Fibroblast of pulmonary artery (primary cell): ENCODE data around the gene RASSF6.

Experiments
- DNase-seq: peaks from one replicate; pipeline ENCODE4 v3.0.0-alpha.2; 2010; ENCODE audit warnings: low read depth
- H3K4me3 ChIP-seq: replicated peaks from 2 replicates; pipeline ENCODE4 v1.5.1; 2011; ENCODE audit warnings: low read depth, mild to moderate bottlenecking, control low read depth, low read length, moderate library complexity
- TF ChIP-seq, protein P1 (sequence below): IDR thresholded peaks from 2 replicates; pipeline ENCODE4 v1.5.1; 2011; ENCODE audit warnings: mild to moderate bottlenecking, control low read depth, low read length, inconsistent platforms; ENCODE audit errors: missing control alignments

RASSF6 gene

DNA sequence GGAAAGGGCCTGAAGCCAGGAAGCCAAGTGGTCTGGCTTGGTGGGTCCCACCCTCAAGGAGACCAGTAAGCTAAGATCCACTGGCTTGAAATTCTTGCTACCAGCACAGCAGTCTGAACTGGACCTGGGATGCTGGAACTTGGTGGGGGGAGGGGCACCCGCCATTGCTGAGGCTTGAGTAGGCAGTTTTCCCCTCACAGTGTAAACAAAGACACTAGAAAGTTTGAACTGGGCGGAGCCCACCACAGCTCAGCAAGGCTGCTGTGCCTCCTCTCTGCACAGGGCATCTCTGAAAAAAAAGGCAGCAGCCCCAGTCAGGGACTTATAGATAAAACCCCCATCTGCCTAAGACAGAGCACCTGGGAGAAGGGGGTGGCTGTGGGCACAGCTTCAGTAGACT lies 75.6 kb downstream of the RASSF6 start:
- TF ChIP-seq, protein P1, sequence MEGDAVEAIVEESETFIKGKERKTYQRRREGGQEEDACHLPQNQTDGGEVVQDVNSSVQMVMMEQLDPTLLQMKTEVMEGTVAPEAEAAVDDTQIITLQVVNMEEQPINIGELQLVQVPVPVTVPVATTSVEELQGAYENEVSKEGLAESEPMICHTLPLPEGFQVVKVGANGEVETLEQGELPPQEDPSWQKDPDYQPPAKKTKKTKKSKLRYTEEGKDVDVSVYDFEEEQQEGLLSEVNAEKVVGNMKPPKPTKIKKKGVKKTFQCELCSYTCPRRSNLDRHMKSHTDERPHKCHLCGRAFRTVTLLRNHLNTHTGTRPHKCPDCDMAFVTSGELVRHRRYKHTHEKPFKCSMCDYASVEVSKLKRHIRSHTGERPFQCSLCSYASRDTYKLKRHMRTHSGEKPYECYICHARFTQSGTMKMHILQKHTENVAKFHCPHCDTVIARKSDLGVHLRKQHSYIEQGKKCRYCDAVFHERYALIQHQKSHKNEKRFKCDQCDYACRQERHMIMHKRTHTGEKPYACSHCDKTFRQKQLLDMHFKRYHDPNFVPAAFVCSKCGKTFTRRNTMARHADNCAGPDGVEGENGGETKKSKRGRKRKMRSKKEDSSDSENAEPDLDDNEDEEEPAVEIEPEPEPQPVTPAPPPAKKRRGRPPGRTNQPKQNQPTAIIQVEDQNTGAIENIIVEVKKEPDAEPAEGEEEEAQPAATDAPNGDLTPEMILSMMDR = no peak
- no peak for DNase-seq

DNA sequence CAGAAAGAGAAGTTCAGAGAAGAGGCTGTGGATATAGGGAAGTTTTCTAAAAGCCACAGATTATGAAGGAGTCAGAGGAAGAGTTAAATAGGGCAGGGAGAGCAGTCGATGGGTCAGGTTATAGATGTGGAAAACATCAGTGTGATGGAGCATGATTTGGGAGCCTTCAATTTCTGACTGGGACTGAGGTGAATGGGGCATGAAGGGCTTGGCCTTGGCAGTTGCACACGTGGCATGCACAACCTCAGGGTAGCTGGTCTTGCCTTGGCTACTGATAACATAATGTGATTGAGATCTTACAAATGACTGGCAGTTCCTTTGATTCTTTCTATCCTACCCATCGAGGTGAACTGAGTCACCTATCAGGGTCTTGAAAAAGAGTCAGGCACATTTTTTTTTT lies 79.0 kb downstream of the RASSF6 start:
- DNase-seq = no peak
- no peak overlapping the region for H3K4me3 ChIP-seq
- TF ChIP-seq, protein P1 = no peak

More for the DNA sequence above, 75.6 kb downstream of the RASSF6 start:
- no peak overlapping the region for H3K4me3 ChIP-seq

- no peak overlapping the region for H3K4me3 ChIP-seq
- DNase-seq = no peak
- TF ChIP-seq, protein P1 = no peak
Observed at GRCh38 chr4:73540826-73541225, 79.4 kb downstream of the RASSF6 start.

- no peak for DNase-seq
- TF ChIP-seq, protein P1 = no peak
Observed at GRCh38 chr4:73539386-73539785, 80.8 kb downstream of the RASSF6 start.

DNA sequence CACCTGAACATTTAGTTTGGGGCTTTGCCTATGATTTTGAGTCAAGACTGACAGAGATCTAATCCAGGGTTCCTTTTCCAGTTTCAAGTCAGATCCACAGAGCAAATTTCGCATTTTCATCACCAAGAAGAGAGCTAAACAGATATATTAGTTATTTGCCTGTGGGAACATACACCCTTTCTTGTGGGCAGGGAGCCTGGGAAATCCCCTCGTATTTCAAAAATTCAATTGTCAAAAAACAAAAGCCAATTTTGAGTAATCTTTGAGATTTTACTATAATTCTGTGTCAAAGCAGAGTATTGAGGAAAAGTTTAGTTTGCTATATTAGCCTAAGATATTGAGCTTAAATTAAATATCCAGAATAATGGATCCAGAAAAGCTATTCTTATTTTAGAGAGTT lies 82.1 kb downstream of the RASSF6 start:
- TF ChIP-seq, protein P1 = no peak
- no peak overlapping the region for H3K4me3 ChIP-seq
- DNase-seq = no peak

More at GRCh38 chr4:73539386-73539785, 80.8 kb downstream of the RASSF6 start:
- no peak overlapping the region for H3K4me3 ChIP-seq

GRCh38 chr4:73533515-73534422 lies 86.5 kb downstream of the RASSF6 start:
- no peak for DNase-seq
- H3K4me3 ChIP-seq = no peak overlapping the region
- TF ChIP-seq, protein P1 = no peak
